Thyroid gland (tissue), 4 donors: ENCODE data around the gene SCAF8.

Source experiments
- CTCF ChIP-seq, 6 experiments: fragments of 200-600 bp in 3 of 6; fragments of 450-650 bp in 3 of 6; sonication (generic) in 3 of 6; IDR thresholded peaks; one replicate each; pipeline ENCODE4 v1.5.1; 2016 to 2019; ENCODE audit warnings: antibody characterized with exemption in 6 of 6, mild to moderate bottlenecking in 2 of 6, inconsistent platforms in 1 of 6, moderate library complexity in 1 of 6
- POLR2A ChIP-seq, 2 donors: fragments of 450-650 bp; IDR thresholded peaks; one replicate each; pipeline ENCODE4 v1.6.1; 2017; ENCODE audit warnings: antibody characterized with exemption in 2 of 2, mild to moderate bottlenecking in 2 of 2, moderate library complexity in 1 of 2

- TF ChIP-seq POLR2A (IDR thresholded peaks at IDR 0.05) (no peak), CTCF (IDR thresholded peaks at IDR 0.05) (no peak)
Observed at GRCh38 chr6:154792761-154793160, 59.5 kb downstream of the SCAF8 start.
